Neural progenitor cell (in vitro differentiated cells): ENCODE data around the gene SULT1C3. TPM values are rescaled to one million over a fixed set of nuclear protein-coding genes. Genes with fewer than 3 reads are reported as not detected.

Experiments used
- DNase-seq: peaks from one replicate; pipeline ENCODE4 v3.0.0-alpha.2; 2016; ENCODE audit warnings: low spot score
- H2AFZ ChIP-seq: fragments of 200-600 bp; sonication (generic); replicated peaks from 2 replicates; pipeline ENCODE4 v1.6.1; 2016; ENCODE audit warnings: antibody characterized with exemption
- H3F3A ChIP-seq: fragments of 200-600 bp; sonication (generic); 2 replicates; pipeline ENCODE4 v1.6.1; 2016; ENCODE audit warnings: antibody characterized with exemption, low read depth
- H3K27ac ChIP-seq: fragments of 200-600 bp; sonication (generic); 2 replicates; pipeline ENCODE4 v1.5.1; 2016; ENCODE audit warnings: mild to moderate bottlenecking
- H3K27me3 ChIP-seq: fragments of 200-600 bp; sonication (generic); 2 replicates; pipeline ENCODE4 v1.6.1; 2016; ENCODE audit warnings: mild to moderate bottlenecking, moderate library complexity
- H3K36me3 ChIP-seq: fragments of 200-600 bp; sonication (generic); 2 replicates; pipeline ENCODE4 v1.5.1; 2016
- H3K4me1 ChIP-seq: fragments of 200-600 bp; sonication (generic); 2 replicates; pipeline ENCODE4 v1.6.1; 2016; ENCODE audit warnings: mixed run types
- H3K4me2 ChIP-seq: fragments of 200-600 bp; sonication (generic); 2 replicates; pipeline ENCODE4 v1.6.1; 2016
- H3K4me3 ChIP-seq: fragments of 200-600 bp; sonication (generic); 2 replicates; pipeline ENCODE4 v1.5.1; 2016
- H3K79me2 ChIP-seq: fragments of 200-600 bp; sonication (generic); 2 replicates; pipeline ENCODE4 v1.6.1; 2016; ENCODE audit warnings: low read depth
- H3K9ac ChIP-seq: fragments of 200-600 bp; sonication (generic); 2 replicates; pipeline ENCODE4 v1.6.1; 2016
- H3K9me3 ChIP-seq: fragments of 200-600 bp; sonication (generic); 2 replicates; pipeline ENCODE4 v1.5.1; 2016; ENCODE audit warnings: low read depth
- H4K20me1 ChIP-seq: fragments of 200-600 bp; sonication (generic); 2 replicates; pipeline ENCODE4 v1.6.1; 2016; ENCODE audit warnings: low read depth
- H3K27ac Mint-ChIP-seq: 3 replicates; pipeline ENCODE4 v1.8.0; 2021; ENCODE audit warnings: mixed read lengths
- H3K27me3 Mint-ChIP-seq: 2 replicates; pipeline ENCODE4 v1.8.0; 2022; ENCODE audit warnings: low read depth, mild to moderate bottlenecking, inconsistent platforms, moderate library complexity, mixed read lengths; ENCODE audit not compliant: insufficient read depth
- H3K36me3 Mint-ChIP-seq: 3 replicates; pipeline ENCODE4 v1.8.0; 2021; ENCODE audit warnings: mixed read lengths
- H3K4me1 Mint-ChIP-seq: 3 replicates; pipeline ENCODE4 v1.8.0; 2021; ENCODE audit warnings: mixed read lengths
- H3K4me3 Mint-ChIP-seq: 3 replicates; pipeline ENCODE4 v1.8.0; 2021; ENCODE audit warnings: mild to moderate bottlenecking, moderate library complexity, mixed read lengths
- H3K9me3 Mint-ChIP-seq: 3 replicates; pipeline ENCODE4 v1.8.0; 2020; ENCODE audit warnings: mixed read lengths
- CTCF ChIP-seq: fragments of 200-600 bp; sonication (generic); IDR thresholded peaks from 2 replicates; pipeline ENCODE4 v1.5.1; 2017; ENCODE audit warnings: antibody characterized with exemption, mild to moderate bottlenecking
- EZH2 ChIP-seq: fragments of 200-600 bp; sonication (generic); IDR thresholded peaks from 2 replicates; pipeline ENCODE4 v1.6.1; 2017; ENCODE audit warnings: antibody characterized with exemption, mild to moderate bottlenecking, moderate library complexity
- EZH2phosphoT487 ChIP-seq: fragments of 200-600 bp; sonication (generic); IDR thresholded peaks from 2 replicates; pipeline ENCODE4 v1.6.1; 2017; ENCODE audit warnings: antibody characterized with exemption
- total RNA-seq: library from RNA; depleted of rRNA; stranded (reverse); fragments of >200 nt; gene quantifications from 2 replicates; pipeline ENCODE4 v1.2.3, GENCODE V29; 2015; ENCODE audit warnings: low replicate concordance

The SULT1C3 gene
- total RNA-seq, 1 donor from 2014 or later, result not detected

DNA sequence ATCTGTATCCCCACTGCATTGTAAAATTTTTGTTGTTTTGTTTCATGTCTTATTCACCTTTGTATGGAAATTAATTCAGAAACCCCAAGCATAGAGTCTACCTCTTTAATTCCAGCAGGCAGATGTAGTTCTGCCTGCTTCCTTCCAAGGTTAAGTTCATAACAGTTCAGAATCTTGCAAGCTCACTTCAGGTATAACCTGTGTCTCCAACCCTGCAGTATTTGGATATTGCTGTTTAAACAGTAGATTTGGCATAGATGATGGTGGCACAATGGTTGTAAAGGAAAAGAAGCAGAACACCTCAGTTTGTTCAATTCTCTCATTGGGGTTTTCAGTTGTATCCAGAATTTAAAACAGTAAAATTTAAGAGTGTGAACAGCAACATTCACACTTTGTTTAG lies 70.1 kb downstream of the SULT1C3 start:
- Histone ChIP-seq H3K9me3 (no peaks in the 10 kb centered on the region), H2AFZ (no peak overlapping the region), H3K27ac (no peak overlapping the region), H3K27me3 (no peaks in the 10 kb centered on the region), H3K4me3 (no peak overlapping the region), H3K4me2 (no peak overlapping the region), H3K79me2 (no peaks in the 10 kb centered on the region), H3K36me3 (no peaks in the 10 kb centered on the region), H3K4me1 (no peaks in the 10 kb centered on the region), H3F3A (no peaks in the 10 kb centered on the region), H3K9ac (no peak overlapping the region), H4K20me1 (no peaks in the 10 kb centered on the region)
- H3K9me3 Mint-ChIP-seq, result peaks cover 3% of the 10 kb centered on the region
- peaks cover 2% of the 10 kb centered on the region for H3K27me3 Mint-ChIP-seq
- peaks cover 1% of the 10 kb centered on the region for H3K4me1 Mint-ChIP-seq
- no peak overlapping the region for H3K4me3 Mint-ChIP-seq
- H3K36me3 Mint-ChIP-seq, result no peaks in the 10 kb centered on the region
- TF ChIP-seq CTCF (no peak), EZH2phosphoT487 (no peak), EZH2 (no peak)
- H3K27ac Mint-ChIP-seq, result no peak overlapping the region
- no peak for DNase-seq

Other genes starting within 250 kb of the SULT1C3 start
- 0.28 and 1.6 TPM in 2 replicates for gene SULT1C2, start 48.9 kb downstream of the SULT1C3 start, total RNA-seq
- 9.0 and 11.3 TPM in 2 replicates for gene SULT1C4, start 138.0 kb downstream of the SULT1C3 start, total RNA-seq
- 29.1 and 75.9 TPM in 2 replicates for gene GCC2, start 209.2 kb downstream of the SULT1C3 start, total RNA-seq